Stimulated activated effector memory CD8-positive, alpha-beta T cell treated with anti-CD3 and anti-CD28 coated beads, Interleukin-12 subunit alpha, Interleukin-12 subunit beta, amount 100 ng/mL, for 72 hours (primary cell): ENCODE data around the gene CCDC70.
"Not testable (repeated sequence)": the region's sequence is repeated elsewhere in the genome, so short reads cannot be mapped to it uniquely, and the experiment has no call there.

ENCODE experiments used
- ATAC-seq: fragments of 150-1000 bp; cut with Tn5 transposase; 2 replicates; pipeline ENCODE4 v1.10.0; 2021
- DNase-seq, 2 donors: peaks; one replicate each; pipeline ENCODE4 v3.0.0; 2021 to 2022; ENCODE audit warnings: low spot score in 2 of 2
- H3K27ac Mint-ChIP-seq: one replicate; pipeline ENCODE4 v1.8.0; 2022; ENCODE audit warnings: mild to moderate bottlenecking, mixed read lengths
- H3K36me3 Mint-ChIP-seq: one replicate; pipeline ENCODE4 v1.8.0; 2022; ENCODE audit warnings: mild to moderate bottlenecking, mixed read lengths
- H3K4me1 Mint-ChIP-seq: one replicate; pipeline ENCODE4 v1.8.0; 2022; ENCODE audit warnings: mixed read lengths
- H3K4me3 Mint-ChIP-seq: one replicate; pipeline ENCODE4 v1.8.0; 2022; ENCODE audit warnings: mild to moderate bottlenecking, mixed read lengths
- H3K9me3 Mint-ChIP-seq: one replicate; pipeline ENCODE4 v1.8.0; 2022; ENCODE audit warnings: mixed read lengths

The CCDC70 gene

DNA sequence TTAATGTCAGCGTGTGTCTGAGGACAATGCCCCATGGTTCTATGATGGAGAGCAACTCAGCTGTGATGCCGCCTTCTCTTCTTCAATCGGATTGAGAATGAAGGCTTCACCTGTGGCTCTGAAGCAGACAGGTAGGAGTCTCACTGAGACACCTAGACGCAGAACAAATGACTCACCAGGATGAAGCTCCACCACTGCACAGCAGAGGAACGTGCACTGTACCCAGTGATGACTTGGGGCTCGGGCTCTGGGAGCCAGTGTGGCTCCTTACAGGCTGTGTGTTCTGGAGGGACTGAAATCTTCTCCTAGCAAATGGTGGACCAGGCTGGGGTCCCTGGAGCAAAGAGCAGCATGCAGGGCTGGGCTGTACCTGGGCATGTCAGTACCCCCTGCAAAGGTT, 44.0 kb downstream of the CCDC70 start:
- Mint-ChIP-seq H3K27ac (no peak overlapping the region), H3K9me3 (no peaks in the 10 kb centered on the region), H3K4me3 (no peak overlapping the region), H3K36me3 (no peaks in the 10 kb centered on the region), H3K4me1 (peaks cover 26% of the 10 kb centered on the region)
- ATAC-seq: no peak
- no peak for DNase-seq

DNA sequence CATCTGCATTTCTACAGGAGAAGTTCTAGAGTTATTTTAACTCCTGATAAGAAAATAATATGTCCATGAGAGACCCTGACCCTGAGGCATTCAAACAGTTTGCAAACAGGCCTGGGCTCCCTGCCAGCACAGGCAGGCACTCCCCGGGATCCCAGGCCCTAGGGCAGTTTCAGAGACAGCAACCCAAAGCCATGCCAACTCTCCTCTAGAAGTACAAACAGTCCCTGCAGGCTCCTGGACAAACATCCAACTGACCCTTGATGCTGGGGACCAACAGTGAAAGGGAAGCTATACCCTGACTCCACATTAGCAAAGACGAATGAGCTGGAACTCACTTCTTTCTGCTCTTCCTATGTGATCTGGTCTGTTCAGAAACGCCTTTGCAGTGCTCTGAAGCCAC, 44.8 kb downstream of the CCDC70 start:
- no peak for ATAC-seq
- Mint-ChIP-seq H3K36me3 (no peaks in the 10 kb centered on the region), H3K27ac (no peak overlapping the region), H3K9me3 (no peaks in the 10 kb centered on the region), H3K4me1 (peaks cover 27% of the 10 kb centered on the region), H3K4me3 (no peak overlapping the region)
- no peak for DNase-seq

DNA sequence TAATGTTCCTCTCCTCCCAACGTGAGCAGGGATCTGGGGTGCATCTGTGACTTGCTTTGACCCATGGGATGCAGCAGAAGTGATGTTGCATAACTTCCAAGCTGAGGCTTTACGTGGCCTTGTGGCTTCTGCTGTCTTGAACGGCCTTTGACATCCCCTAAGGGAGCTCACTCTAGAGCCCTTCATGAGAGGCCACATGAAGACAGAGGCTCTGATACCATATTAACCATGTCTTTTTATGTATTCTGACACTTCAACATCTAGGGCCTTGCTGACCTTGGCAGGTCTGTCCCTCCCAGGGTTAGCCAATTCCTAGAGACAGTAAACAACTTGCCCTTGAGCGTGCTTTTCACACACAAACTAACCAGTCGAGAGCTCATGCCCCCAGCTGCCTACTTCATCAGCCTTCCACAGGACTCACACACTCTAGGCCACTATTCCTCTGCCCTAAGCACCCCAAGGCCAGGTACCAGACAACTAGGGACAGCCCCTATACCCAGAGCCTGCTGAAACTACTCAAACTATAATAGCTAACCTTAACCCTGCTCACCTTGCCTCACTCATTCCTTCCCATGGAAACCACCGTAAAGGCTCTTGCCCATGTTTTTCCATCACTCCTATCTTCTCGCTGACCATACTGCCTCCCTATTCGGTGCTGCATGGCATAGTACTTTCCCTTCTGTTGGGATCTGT, 45.4 kb downstream of the CCDC70 start:
- DNase-seq: no peak
- ATAC-seq: peak; percentile 55
- H3K4me1 Mint-ChIP-seq: peaks cover 32% of the 10 kb centered on the region
- H3K36me3 Mint-ChIP-seq: no peaks in the 10 kb centered on the region
- H3K9me3 Mint-ChIP-seq: no peaks in the 10 kb centered on the region
- no peak overlapping the region for H3K27ac Mint-ChIP-seq
- H3K4me3 Mint-ChIP-seq: no peak overlapping the region

- H3K4me3 Mint-ChIP-seq: peak overlapping the region; percentile 24
- ATAC-seq, DNase-seq, H3K36me3 Mint-ChIP-seq, H3K9me3 Mint-ChIP-seq: not testable (repeated sequence)
- H3K27ac Mint-ChIP-seq: peak overlapping the region; percentile 3
- H3K4me1 Mint-ChIP-seq: peaks cover 27% of the 10 kb centered on the region
These were observed 47.5 kb downstream of the CCDC70 start for GRCh38 chr13:51909265-51909664.

- DNase-seq (no peak), ATAC-seq (no peak)
- H3K27ac Mint-ChIP-seq: no peak overlapping the region
- no peaks in the 10 kb centered on the region for H3K9me3 Mint-ChIP-seq
- H3K36me3 Mint-ChIP-seq: no peaks in the 10 kb centered on the region
- peaks cover 27% of the 10 kb centered on the region for H3K4me1 Mint-ChIP-seq
- no peak overlapping the region for H3K4me3 Mint-ChIP-seq
These were observed 48.7 kb downstream of the CCDC70 start for GRCh38 chr13:51910508-51910907.

DNA sequence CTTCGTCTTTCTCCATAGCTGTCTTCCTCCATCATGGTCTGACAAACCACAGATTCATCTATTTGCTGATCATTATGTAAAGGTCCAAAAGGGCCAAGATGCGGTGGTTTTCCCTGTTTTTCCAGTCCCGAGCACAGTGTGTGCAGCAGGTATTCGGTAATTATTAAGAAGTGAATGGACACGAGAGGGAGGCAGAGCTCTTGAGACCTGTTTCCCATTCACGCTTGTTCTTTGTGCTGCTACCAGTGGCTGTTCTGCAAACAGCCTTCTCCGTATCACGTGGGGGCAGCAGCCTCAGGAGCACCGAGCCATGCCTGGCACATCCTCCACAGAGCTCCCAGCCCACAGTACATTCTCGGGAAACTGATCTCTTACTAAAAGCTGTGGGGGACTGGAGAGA, 50.3 kb downstream of the CCDC70 start:
- no peak overlapping the region for H3K4me3 Mint-ChIP-seq
- no peaks in the 10 kb centered on the region for H3K9me3 Mint-ChIP-seq
- H3K36me3 Mint-ChIP-seq: no peaks in the 10 kb centered on the region
- no peak for DNase-seq
- ATAC-seq: no peak
- no peak overlapping the region for H3K27ac Mint-ChIP-seq
- peaks cover 27% of the 10 kb centered on the region for H3K4me1 Mint-ChIP-seq

DNA sequence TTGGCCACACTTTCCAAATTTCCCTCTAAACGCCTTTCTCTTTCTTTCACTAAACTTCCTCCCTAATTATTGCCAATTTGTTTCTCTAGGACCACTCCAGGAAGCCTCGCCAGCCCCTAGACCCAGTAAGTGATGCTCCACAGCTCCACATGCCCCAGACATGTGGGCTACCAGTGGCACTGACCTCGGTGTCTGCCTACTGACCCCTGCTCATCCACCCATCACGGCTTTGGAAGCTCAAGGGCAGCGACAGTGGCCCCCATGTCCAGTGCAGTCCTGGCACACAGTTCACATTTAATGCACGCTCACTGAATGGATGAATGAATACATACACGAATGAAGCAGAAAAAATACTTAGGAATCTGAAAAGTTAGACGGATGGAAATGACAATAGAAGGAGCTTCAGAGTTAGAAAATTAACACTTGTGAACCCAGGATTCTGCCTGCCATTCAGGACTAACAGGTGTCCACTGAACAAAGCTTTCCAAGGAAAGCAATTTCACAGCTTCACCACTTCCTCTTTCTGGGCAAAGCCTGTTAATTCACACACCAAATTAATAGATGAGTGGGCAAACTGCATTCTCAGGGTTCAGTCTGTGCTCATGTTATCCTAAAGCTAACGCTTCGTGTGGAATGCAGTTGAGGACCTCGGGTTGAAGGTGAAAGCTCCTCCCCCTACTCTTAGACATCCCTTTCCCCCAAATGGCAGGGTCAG, 50.9 kb downstream of the CCDC70 start:
- Mint-ChIP-seq H3K27ac (no peak overlapping the region), H3K4me3 (no peak overlapping the region), H3K4me1 (peaks cover 27% of the 10 kb centered on the region), H3K9me3 (no peaks in the 10 kb centered on the region), H3K36me3 (no peaks in the 10 kb centered on the region)
- no peak for ATAC-seq
- no peak for DNase-seq

DNA sequence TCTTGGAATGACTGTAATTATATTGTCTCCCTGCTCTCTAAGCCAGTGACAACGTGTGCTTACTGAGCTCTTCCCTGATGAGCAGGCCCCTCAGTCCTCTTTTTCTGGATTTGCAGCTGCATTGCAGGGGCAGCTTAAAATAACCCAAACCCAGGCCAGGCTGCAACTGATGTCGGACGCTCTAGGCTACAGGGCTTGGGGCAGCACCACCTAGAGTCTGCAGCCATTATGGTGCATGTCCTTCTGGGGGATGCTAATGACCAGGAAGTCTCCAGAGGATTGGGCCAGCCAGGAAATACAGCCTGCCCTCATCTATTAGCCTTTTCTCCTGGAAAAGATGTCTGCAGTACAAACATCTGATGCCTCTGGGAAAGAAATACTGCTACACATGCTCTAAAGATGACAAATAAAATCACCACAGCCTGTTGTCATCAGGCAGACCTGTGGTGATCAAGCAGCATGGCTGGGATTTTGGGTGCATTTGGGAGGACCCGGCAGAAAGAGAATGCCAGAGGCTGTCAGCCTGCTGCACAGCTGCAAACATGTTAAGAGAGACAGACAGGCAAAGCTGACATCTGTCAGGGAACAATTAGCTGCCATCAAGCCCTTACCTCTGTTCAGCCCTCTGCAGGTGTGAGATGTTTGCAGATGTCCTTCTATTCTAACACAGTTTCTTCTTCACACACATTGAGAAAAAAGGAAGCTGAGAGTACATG, 51.8 kb downstream of the CCDC70 start:
- H3K27ac Mint-ChIP-seq: no peak overlapping the region
- ATAC-seq (no peak), DNase-seq (no peak)
- no peak overlapping the region for H3K4me3 Mint-ChIP-seq
- peaks cover 25% of the 10 kb centered on the region for H3K4me1 Mint-ChIP-seq
- no peaks in the 10 kb centered on the region for H3K9me3 Mint-ChIP-seq
- no peaks in the 10 kb centered on the region for H3K36me3 Mint-ChIP-seq

DNA sequence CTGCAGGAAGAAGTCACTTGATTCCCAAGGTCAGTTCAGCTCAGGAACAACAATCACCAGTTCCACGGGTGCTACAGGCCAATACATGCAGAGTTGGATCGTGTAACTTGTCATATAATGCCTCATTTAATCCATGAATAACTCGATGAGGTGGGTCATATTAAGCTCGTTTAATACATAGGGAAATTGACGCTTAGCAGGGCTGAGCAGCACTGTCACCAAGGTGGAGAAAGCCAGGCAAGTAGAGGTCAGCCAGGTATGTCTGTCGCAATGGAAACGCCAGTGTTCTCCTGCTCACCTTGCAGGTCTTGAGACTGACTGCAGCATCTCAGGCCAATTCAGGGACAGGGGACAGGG, 52.3 kb downstream of the CCDC70 start:
- no peak overlapping the region for H3K27ac Mint-ChIP-seq

More for the DNA sequence above, 52.3 kb downstream of the CCDC70 start:
- ATAC-seq: no peak
- Mint-ChIP-seq H3K4me3 (no peak overlapping the region), H3K9me3 (no peaks in the 10 kb centered on the region), H3K4me1 (peaks cover 20% of the 10 kb centered on the region), H3K36me3 (no peaks in the 10 kb centered on the region)
- DNase-seq: no peak
